Uterus (tissue), 2 donors: Measurements from ENCODE around the gene CRY2.

Experiments
- POLR2A ChIP-seq, 2 donors: fragments of 450-650 bp; IDR thresholded peaks; one replicate each; pipeline ENCODE4 v1.6.1; 2016; ENCODE audit warnings: antibody characterized with exemption in 2 of 2, mild to moderate bottlenecking in 1 of 2, moderate library complexity in 1 of 2
- TF ChIP-seq, protein P1 (sequence below), 4 experiments: fragments of 200-600 bp in 2 of 4; fragments of 450-650 bp in 2 of 4; sonication (generic) in 2 of 4; IDR thresholded peaks; one replicate each; pipeline ENCODE4 v1.5.1; 2016 to 2019; ENCODE audit warnings: antibody characterized with exemption in 4 of 4, mild to moderate bottlenecking in 2 of 4, moderate library complexity in 1 of 4

DNA sequence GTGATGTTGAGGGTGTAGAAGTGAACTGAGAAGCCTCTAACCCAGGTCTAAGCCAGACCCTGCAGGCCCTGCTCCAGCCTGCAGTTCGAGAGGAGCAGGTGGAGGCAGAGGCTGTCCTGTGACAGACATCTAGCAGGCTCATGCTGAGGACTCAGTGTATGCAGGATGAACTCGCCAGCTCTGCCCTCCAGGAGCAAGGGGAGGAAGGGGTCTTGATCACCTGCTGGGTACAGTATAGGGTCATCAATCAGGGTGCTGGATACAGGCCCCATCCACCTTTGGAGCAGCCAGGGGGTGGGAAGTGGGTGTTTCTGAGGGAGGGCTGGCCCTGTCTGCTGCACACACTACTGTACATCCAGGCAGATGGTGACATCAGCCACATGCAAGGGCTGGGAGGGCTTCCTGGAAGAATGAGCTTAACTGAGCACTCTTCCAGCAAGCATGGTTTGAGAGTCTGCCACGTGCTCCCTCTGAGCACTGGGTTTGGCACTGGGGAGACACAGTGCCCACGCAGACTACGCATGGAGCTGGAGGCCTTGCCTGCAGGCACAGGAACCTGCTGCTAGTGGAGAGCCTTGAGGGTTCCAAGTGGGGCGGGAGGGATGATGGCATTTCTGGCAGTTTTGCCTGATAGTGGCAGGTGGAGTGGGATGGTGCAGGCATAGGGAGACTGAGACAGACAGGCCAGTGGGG lies 47.4 kb downstream of the CRY2 start:
- TF ChIP-seq, protein P1, sequence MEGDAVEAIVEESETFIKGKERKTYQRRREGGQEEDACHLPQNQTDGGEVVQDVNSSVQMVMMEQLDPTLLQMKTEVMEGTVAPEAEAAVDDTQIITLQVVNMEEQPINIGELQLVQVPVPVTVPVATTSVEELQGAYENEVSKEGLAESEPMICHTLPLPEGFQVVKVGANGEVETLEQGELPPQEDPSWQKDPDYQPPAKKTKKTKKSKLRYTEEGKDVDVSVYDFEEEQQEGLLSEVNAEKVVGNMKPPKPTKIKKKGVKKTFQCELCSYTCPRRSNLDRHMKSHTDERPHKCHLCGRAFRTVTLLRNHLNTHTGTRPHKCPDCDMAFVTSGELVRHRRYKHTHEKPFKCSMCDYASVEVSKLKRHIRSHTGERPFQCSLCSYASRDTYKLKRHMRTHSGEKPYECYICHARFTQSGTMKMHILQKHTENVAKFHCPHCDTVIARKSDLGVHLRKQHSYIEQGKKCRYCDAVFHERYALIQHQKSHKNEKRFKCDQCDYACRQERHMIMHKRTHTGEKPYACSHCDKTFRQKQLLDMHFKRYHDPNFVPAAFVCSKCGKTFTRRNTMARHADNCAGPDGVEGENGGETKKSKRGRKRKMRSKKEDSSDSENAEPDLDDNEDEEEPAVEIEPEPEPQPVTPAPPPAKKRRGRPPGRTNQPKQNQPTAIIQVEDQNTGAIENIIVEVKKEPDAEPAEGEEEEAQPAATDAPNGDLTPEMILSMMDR (IDR thresholded peaks at IDR 0.05) = no peak
- TF ChIP-seq POLR2A (IDR thresholded peaks at IDR 0.05) = no peak
